ENCODE results near the gene CD5L. TPM values are rescaled to one million over a fixed set of nuclear protein-coding genes. Genes with fewer than 3 reads are reported as not detected.

CD5L gene
- polyA plus RNA-seq, 1 donor (not counting 4 experiments of a cell fraction or from before 2014, with no cell fraction given): not detected

DNA sequence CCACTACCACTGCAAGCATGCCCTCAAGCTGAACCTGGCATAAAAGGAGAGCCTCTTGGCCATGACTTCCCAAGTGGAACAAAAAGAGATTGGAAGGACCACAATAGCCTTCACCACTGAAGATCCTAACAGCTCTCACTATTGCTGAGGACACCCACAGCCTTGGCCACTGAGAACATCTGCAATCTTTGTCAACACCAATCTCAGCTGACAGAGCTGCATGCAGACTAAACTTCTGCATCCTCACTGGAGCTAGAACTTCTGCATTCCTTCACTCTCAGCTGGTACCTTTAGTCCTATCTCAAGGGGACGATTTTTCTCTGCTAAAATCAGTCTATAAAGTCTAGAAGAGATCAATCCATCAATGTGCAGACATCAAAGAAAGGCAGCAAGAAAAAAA lies 56.4 kb downstream of the CD5L start:
- H2AFZ ChIP-seq (ENCODE audit: control insufficient read depth, low read length): no peak overlapping the region
- H3K9me1 ChIP-seq (ENCODE audit: control insufficient read depth, extremely low read depth, insufficient read depth, low read length): no peaks in the 10 kb centered on the region
- TF ChIP-seq, protein P1, sequence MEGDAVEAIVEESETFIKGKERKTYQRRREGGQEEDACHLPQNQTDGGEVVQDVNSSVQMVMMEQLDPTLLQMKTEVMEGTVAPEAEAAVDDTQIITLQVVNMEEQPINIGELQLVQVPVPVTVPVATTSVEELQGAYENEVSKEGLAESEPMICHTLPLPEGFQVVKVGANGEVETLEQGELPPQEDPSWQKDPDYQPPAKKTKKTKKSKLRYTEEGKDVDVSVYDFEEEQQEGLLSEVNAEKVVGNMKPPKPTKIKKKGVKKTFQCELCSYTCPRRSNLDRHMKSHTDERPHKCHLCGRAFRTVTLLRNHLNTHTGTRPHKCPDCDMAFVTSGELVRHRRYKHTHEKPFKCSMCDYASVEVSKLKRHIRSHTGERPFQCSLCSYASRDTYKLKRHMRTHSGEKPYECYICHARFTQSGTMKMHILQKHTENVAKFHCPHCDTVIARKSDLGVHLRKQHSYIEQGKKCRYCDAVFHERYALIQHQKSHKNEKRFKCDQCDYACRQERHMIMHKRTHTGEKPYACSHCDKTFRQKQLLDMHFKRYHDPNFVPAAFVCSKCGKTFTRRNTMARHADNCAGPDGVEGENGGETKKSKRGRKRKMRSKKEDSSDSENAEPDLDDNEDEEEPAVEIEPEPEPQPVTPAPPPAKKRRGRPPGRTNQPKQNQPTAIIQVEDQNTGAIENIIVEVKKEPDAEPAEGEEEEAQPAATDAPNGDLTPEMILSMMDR (optimal IDR thresholded peaks at IDR 0.05 in 1 of 3, IDR thresholded peaks at IDR 0.05 in 1 of 3, conservative IDR thresholded peaks at IDR 0.05 in 1 of 3; ENCODE audit: extremely low read depth in 1 of 3, insufficient read depth in 2 of 3, low read length in 3 of 3): no peak
- TF ChIP-seq EZH2 (IDR thresholded peaks at IDR 0.05; ENCODE audit: low read length): no peak
- H3K27ac ChIP-seq (ENCODE audit: control insufficient read depth, insufficient read depth, low read length): no peak overlapping the region
- H3K9ac ChIP-seq (ENCODE audit: control insufficient read depth, extremely low read depth, insufficient read depth, low read length): no peak overlapping the region
- H3K4me1 ChIP-seq (ENCODE audit: control insufficient read depth, extremely low read depth, insufficient read depth, low read length): no peaks in the 10 kb centered on the region
- no peaks in the 10 kb centered on the region for H4K20me1 ChIP-seq (ENCODE audit: control insufficient read depth, extremely low read depth, insufficient read depth, low read length)
- DNase-seq (ENCODE audit: low read depth, low spot score) (no peak), FAIRE-seq (no peak)
- H3K79me2 ChIP-seq (ENCODE audit: control insufficient read depth, insufficient read depth, low read length): no peaks in the 10 kb centered on the region
- H3K4me2 ChIP-seq (ENCODE audit: control insufficient read depth, extremely low read depth, insufficient read depth, low read depth, low read length): no peak overlapping the region
- H3K4me3 ChIP-seq (ENCODE audit: control insufficient read depth in 2 of 3, extremely low read depth in 1 of 3, insufficient read depth in 2 of 3, low read depth in 1 of 3, low read length in 3 of 3): no peak overlapping the region
- no peaks in the 10 kb centered on the region for H3K36me3 ChIP-seq (ENCODE audit: control insufficient read depth in 2 of 2, extremely low read depth in 1 of 2, insufficient read depth in 2 of 2, low read length in 2 of 2)
- no peaks in the 10 kb centered on the region for H3K9me3 ChIP-seq (ENCODE audit: control insufficient read depth, low read depth, low read length)
- H3K27me3 ChIP-seq (ENCODE audit: control insufficient read depth, extremely low read depth, insufficient read depth, low read length): no peaks in the 10 kb centered on the region
- dilution Hi-C loops (cut with MboI; ENCODE audit: extremely low pct_ligation_motif_present, low sequenced_read_pairs): no loop called here

DNA sequence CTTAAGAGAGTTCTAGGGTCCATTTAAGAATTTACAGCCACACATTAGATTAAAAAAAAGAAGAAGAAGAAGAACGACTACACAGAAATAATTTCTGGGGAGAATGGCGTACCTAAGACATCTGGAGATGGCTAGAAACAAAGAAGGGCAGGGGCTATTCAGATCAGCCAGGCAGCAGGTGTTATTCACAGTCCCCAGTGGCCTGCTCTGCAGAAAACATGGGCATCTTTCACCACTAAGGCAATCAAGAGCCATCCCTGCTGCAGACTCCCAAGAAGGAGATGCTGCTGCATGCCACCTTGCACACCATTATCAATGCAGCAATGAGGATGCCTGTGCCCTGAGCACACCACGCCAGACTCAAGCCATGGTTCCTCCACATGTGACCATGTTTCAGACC lies 56.8 kb downstream of the CD5L start:
- FAIRE-seq (no peak), DNase-seq (ENCODE audit: low read depth, low spot score) (no peak)
- no peaks in the 10 kb centered on the region for H3K27me3 ChIP-seq (ENCODE audit: control insufficient read depth, extremely low read depth, insufficient read depth, low read length)
- H4K20me1 ChIP-seq (ENCODE audit: control insufficient read depth, extremely low read depth, insufficient read depth, low read length): no peaks in the 10 kb centered on the region
- H3K36me3 ChIP-seq (ENCODE audit: control insufficient read depth in 2 of 2, extremely low read depth in 1 of 2, insufficient read depth in 2 of 2, low read length in 2 of 2): no peaks in the 10 kb centered on the region
- dilution Hi-C loops (cut with MboI; ENCODE audit: extremely low pct_ligation_motif_present, low sequenced_read_pairs): no loop called here
- no peak overlapping the region for H3K4me3 ChIP-seq (ENCODE audit: control insufficient read depth in 2 of 3, extremely low read depth in 1 of 3, insufficient read depth in 2 of 3, low read depth in 1 of 3, low read length in 3 of 3)
- no peak overlapping the region for H3K9ac ChIP-seq (ENCODE audit: control insufficient read depth, extremely low read depth, insufficient read depth, low read length)
- H3K9me3 ChIP-seq (ENCODE audit: control insufficient read depth, low read depth, low read length): no peaks in the 10 kb centered on the region
- H3K79me2 ChIP-seq (ENCODE audit: control insufficient read depth, insufficient read depth, low read length): no peaks in the 10 kb centered on the region
- no peaks in the 10 kb centered on the region for H3K4me1 ChIP-seq (ENCODE audit: control insufficient read depth, extremely low read depth, insufficient read depth, low read length)
- no peak overlapping the region for H3K4me2 ChIP-seq (ENCODE audit: control insufficient read depth, extremely low read depth, insufficient read depth, low read depth, low read length)
- no peak overlapping the region for H2AFZ ChIP-seq (ENCODE audit: control insufficient read depth, low read length)
- no peaks in the 10 kb centered on the region for H3K9me1 ChIP-seq (ENCODE audit: control insufficient read depth, extremely low read depth, insufficient read depth, low read length)
- TF ChIP-seq, protein P1 (optimal IDR thresholded peaks at IDR 0.05 in 1 of 3, IDR thresholded peaks at IDR 0.05 in 1 of 3, conservative IDR thresholded peaks at IDR 0.05 in 1 of 3; ENCODE audit: extremely low read depth in 1 of 3, insufficient read depth in 2 of 3, low read length in 3 of 3): no peak
- TF ChIP-seq EZH2 (IDR thresholded peaks at IDR 0.05; ENCODE audit: low read length): no peak
- no peak overlapping the region for H3K27ac ChIP-seq (ENCODE audit: control insufficient read depth, insufficient read depth, low read length)

Data from keratinocyte (primary cell).